BLaER1 (cell line): ENCODE measurements around the gene MMP28.
A peak's percentile ranks its signal among the peaks of the same experiment; 100 is the strongest.

Source experiments
- H3K27ac ChIP-seq: shearing (Covaris generic); formaldehyde crosslinking; 2 replicates; pipeline ENCODE4 v1.8.1; 2022
- H3K27me3 ChIP-seq: shearing (Covaris generic); formaldehyde crosslinking; 2 replicates; pipeline ENCODE4 v1.8.1; 2022
- H3K36me3 ChIP-seq: shearing (Covaris generic); formaldehyde crosslinking; 2 replicates; pipeline ENCODE4 v1.8.1; 2022
- H3K4me1 ChIP-seq: shearing (Covaris generic); formaldehyde crosslinking; 2 replicates; pipeline ENCODE4 v1.8.1; 2022
- H3K4me2 ChIP-seq: shearing (Covaris generic); formaldehyde crosslinking; 2 replicates; pipeline ENCODE4 v1.8.1; 2022
- H3K4me3 ChIP-seq: shearing (Covaris generic); formaldehyde crosslinking; 2 replicates; pipeline ENCODE4 v1.8.1; 2022
- H3K9ac ChIP-seq: shearing (Covaris generic); formaldehyde crosslinking; 2 replicates; pipeline ENCODE4 v1.8.1; 2022
- H3K9me3 ChIP-seq: shearing (Covaris generic); formaldehyde crosslinking; 2 replicates; pipeline ENCODE4 v1.8.1; 2022
- H4K20me1 ChIP-seq: shearing (Covaris generic); formaldehyde crosslinking; 2 replicates; pipeline ENCODE4 v1.8.1; 2022
- Cebpa-rat ChIP-seq: shearing (Covaris generic); IDR thresholded peaks from 2 replicates; pipeline ENCODE4 v1.8.1; 2022

Gene MMP28

DNA sequence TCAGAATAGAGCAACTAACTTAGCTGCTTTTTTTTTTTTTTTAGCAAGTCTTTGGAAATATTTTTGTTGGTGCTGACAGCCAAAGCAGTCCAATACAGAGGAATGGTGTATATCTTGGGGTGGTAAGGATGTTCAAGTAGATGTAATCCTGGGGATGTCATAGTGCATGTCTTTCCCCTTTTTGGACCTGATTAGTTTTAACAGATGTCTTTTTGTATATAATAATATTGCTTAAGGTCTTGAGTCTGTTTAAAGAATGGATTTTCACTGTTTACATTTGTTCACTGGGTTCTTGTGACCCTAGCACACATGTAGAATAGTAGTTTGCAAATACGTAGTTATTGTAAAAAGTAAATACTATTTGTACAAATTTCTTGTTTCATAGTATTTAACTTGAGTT, 21.8 kb upstream of the MMP28 start:
- H3K4me2 ChIP-seq = no peak overlapping the region
- no peaks in the 10 kb centered on the region for H3K27me3 ChIP-seq
- no peaks in the 10 kb centered on the region for H3K9me3 ChIP-seq
- no peak overlapping the region for H3K27ac ChIP-seq
- TF ChIP-seq Cebpa-rat = no peak
- peaks cover 77% of the 10 kb centered on the region for H3K36me3 ChIP-seq
- H3K4me3 ChIP-seq = no peak overlapping the region
- H4K20me1 ChIP-seq = peaks cover 100% of the 10 kb centered on the region
- peaks cover 14% of the 10 kb centered on the region for H3K4me1 ChIP-seq
- no peak overlapping the region for H3K9ac ChIP-seq

DNA sequence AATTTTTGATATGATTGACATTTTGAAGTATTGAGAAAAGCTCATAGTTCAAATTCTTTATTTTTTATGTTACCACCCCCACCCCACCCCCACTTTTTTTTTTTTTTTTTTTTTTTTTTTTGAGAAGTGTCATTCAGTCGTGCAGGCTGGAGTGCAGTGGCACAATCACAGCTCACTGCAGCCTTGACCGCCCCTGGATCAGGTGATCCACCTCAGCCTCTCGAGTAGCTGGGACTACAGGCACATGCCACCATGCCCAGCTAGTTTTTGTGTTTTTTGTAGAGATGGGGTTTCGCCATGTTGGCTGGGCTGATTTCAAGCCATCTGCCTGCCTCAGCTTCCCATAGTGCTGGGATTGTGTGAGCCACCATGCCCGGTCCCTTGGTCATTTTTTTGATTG, 21.3 kb upstream of the MMP28 start:
- Histone ChIP-seq H3K36me3 (peaks cover 77% of the 10 kb centered on the region), H3K27ac (no peak overlapping the region), H3K9ac (no peak overlapping the region), H3K4me1 (peaks cover 19% of the 10 kb centered on the region), H4K20me1 (peaks cover 100% of the 10 kb centered on the region), H3K9me3 (no peaks in the 10 kb centered on the region), H3K27me3 (no peaks in the 10 kb centered on the region), H3K4me2 (no peak overlapping the region), H3K4me3 (no peak overlapping the region)
- TF ChIP-seq Cebpa-rat = no peak

DNA sequence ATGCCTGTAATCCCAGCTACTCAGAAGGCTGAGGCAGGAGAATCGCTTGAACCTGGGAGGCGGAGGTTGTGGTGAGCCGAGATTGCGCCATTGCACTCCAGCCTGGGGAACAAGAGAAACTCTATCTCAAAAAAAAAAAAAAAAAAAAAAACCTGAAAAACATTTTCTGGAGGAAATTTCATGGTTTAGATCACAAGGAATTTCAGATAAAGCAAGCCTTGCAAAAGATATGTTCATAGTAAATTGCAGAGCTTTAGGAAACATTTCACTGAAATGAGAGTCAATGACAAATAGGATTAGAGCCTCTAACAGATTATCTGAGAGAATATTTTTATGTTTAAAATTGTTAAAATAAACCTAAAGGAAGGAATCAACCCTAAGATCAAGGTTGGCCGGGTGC, 17.0 kb upstream of the MMP28 start:
- Histone ChIP-seq H4K20me1 (peaks cover 80% of the 10 kb centered on the region), H3K4me3 (no peak overlapping the region), H3K9ac (no peak overlapping the region), H3K36me3 (peaks cover 43% of the 10 kb centered on the region), H3K4me1 (peaks cover 44% of the 10 kb centered on the region), H3K27ac (no peak overlapping the region), H3K4me2 (peak overlapping the region; percentile 91; the same call in 1 of the 2 replicates), H3K27me3 (no peaks in the 10 kb centered on the region), H3K9me3 (no peaks in the 10 kb centered on the region)
- TF ChIP-seq Cebpa-rat = no peak

DNA sequence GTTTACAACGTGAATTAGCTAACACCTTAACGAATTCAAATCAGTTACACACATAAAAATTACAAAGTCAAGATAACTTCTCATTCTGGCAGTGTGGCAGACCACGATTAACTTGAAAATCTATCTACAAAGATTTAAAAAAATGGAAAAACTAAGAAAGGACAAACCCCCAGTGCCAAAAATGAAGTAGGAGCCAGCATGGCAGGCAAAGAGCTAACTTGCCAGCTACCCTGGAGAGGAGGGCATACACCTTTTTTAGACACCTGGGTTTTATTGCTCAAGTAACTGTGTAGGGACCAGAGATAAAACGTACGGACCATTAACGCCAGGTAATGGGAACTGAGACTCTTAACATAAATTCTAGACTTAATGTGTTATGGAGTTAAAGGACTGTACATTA, 16.3 kb upstream of the MMP28 start:
- no peak overlapping the region for H3K27ac ChIP-seq
- peaks cover 73% of the 10 kb centered on the region for H4K20me1 ChIP-seq
- no peaks in the 10 kb centered on the region for H3K9me3 ChIP-seq
- peaks cover 36% of the 10 kb centered on the region for H3K36me3 ChIP-seq
- peak overlapping the region; percentile 91 for H3K4me2 ChIP-seq
- TF ChIP-seq Cebpa-rat = no peak
- no peaks in the 10 kb centered on the region for H3K27me3 ChIP-seq
- H3K4me1 ChIP-seq = peaks cover 43% of the 10 kb centered on the region
- no peak overlapping the region for H3K9ac ChIP-seq
- no peak overlapping the region for H3K4me3 ChIP-seq

DNA sequence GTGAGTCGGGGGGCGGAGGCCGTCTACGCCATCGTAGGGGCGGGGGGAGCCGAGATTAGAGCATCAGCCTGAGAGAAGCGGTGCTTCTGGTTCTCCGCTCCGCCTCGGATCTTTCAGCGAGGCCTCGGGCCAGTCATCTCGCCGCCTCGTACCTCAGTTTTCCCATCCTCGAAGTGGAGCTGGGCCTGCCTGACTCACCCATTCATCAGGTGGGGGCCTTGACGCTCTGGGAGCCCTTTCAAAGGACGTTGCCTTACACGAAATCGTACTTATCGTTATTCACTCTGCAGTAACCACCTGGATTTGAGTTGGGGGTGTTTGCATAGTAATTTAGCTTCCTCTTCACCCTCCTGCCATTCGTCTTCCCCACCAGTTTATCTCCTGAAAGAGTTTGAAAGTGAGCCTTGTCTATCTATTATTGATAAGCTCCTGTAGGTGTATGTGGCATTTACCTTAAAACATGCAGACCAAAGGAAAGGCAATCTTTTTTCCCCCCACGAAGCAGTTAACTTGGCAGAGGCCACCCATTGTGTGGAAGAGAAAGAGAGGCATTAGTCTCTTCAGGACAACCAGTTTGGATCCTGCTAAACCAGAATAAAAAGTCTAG, 14.5 kb upstream of the MMP28 start:
- Histone ChIP-seq H3K4me1 (peaks cover 46% of the 10 kb centered on the region), H3K9ac (peak overlapping the region; percentile 95), H3K27ac (peak overlapping the region; percentile 98), H3K4me2 (peak overlapping the region; percentile 91), H3K27me3 (no peaks in the 10 kb centered on the region), H3K4me3 (peak overlapping the region; percentile 82), H3K36me3 (peaks cover 20% of the 10 kb centered on the region; the same call in 1 of the 2 replicates), H4K20me1 (peaks cover 55% of the 10 kb centered on the region), H3K9me3 (no peaks in the 10 kb centered on the region)
- no peak for TF ChIP-seq Cebpa-rat

DNA sequence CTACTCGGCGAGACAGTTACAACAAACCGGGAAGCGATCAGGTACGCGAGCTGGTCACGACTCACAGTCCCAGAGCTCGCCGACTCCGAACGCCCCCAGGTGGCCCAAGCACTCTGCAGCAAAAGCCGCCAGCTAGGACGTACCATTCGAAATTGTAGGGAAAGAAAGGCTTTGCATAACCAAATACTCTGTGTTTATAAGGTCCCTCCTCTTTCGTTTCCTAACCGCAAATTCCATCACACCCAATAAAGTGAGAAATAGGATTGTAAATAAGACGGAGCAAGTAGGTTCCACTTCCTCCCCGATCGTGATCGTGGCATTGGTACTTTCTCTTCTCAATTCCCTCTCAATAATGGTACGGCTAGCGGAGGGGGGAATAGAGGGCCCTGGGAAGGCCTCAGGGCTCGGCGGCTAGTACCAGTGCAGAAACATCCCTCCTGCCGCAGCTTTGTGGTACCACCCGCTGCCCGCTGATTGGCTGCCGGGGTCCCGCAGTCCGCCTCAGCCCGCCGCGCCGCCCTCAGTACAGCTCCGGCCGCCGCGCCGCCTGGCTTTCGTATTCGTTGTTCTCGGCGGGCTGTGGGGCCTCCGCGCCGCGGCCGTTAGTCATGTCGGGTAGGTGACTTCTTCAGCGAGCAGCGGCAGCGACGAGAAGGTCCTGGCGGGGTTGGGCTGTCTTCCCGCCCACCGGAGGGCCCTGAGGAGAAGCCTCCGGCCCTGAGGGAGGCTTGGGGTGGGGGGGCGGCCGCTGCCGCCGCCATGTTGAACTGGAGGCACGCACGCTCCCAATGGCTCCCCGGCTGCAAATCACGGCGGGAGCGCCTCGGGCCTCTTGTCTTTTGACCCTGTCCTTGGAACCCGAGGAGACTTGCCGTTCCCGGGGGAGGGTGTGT, 13.8 kb upstream of the MMP28 start, which contains the start of gene TAF15:
Gene TAF15, plus strand, starts transcription at position 523 of the 893 bp plus-strand sequence. Its CDS starts 86 bp downstream, at position 609.
- peak within 1 kb of the TSS; percentile 82 for H3K4me3 ChIP-seq
- TF ChIP-seq Cebpa-rat = no peak
- H3K9me3 ChIP-seq = no peaks in the 10 kb centered on the region
- no peaks in the 10 kb centered on the region for H3K27me3 ChIP-seq
- H3K4me2 ChIP-seq = peak within 1 kb of the TSS; percentile 99
- peaks cover 16% of the 10 kb centered on the region; the same call in 1 of the 2 replicates for H3K36me3 ChIP-seq
- H3K27ac ChIP-seq = peak within 1 kb of the TSS; percentile 98
- peaks cover 47% of the 10 kb centered on the region for H4K20me1 ChIP-seq
- H3K9ac ChIP-seq = peak within 1 kb of the TSS; percentile 95
- H3K4me1 ChIP-seq = peaks cover 54% of the 10 kb centered on the region

DNA sequence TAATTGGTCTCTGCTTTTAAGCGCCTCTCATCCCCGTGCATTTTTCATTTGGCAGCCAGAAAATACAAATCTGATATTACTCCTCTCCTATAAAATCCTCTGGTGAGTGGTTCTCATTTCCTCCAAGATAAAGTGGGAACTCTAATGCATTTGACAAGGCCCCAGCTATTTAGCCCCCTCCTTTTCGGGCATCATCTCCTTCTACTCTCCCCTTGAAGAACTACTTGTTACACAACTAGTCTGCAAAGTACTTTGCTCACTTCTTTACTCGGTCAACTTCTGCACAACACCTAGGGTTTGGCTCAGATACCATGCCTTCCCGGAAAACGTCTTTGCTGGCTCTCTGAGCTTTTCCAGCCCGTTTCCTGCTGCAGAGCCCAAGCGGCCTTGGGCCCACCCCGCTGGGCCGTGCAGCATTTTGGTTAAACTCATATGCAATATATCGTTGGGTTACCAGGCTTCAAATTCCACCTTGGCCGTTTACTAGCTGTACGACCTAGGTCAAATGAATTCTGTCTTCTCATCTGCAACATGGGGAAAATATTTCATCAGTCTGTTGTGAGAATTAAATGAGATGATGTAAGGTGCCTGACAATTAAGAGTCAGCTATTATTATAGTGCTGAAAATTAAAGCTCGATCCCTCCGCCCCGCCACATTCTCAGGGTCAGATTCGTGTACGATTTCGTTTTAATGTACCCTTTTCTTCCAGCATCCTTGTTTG, 13.0 kb upstream of the MMP28 start:
- Histone ChIP-seq H3K36me3 (peaks cover 11% of the 10 kb centered on the region; the same call in 1 of the 2 replicates), H3K9ac (peak overlapping the region; percentile 95), H3K9me3 (no peaks in the 10 kb centered on the region), H3K4me3 (peak overlapping the region; percentile 82), H3K27me3 (no peaks in the 10 kb centered on the region), H4K20me1 (peaks cover 39% of the 10 kb centered on the region), H3K4me1 (peaks cover 55% of the 10 kb centered on the region), H3K27ac (peak overlapping the region; percentile 98), H3K4me2 (peak overlapping the region; percentile 99)
- TF ChIP-seq Cebpa-rat = no peak

DNA sequence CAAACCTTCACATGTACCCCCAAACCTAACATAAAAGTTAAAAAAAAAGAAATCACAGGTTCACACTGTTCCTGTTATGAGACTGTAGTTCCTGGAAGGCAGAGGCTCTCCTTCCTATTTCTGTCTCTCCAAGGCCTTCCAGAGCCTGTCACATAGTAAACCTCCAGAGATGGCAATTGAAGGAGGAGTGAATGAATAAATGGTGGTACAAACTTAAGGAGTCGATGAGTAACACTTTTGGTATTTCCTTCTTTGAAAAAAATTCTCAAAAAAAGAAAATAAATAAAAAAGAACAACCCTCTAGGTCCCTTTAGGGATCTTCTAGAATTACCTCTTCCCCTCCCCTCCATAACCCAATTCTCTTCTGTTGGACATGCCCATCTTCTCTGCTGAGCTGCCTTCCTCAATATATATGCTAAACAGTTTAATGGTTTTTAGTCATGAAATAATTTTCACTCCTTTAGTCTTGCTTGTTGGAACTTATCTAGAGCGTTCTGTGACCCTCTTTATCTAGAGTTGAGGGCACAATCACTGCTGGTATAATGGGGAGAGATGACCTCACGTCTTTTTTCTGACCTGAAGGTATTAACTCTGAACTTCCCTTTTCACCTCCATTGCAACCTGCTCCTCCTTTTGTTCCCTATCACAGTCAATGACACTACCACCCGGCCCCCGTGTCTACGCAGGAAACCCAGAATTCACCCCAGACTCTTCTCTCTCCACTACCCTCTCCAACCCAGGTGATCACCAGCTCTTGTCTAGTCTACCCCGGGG, 12.1 kb upstream of the MMP28 start:
- H3K4me2 ChIP-seq = peak overlapping the region; percentile 99
- H3K36me3 ChIP-seq = peaks cover 7% of the 10 kb centered on the region; the same call in 1 of the 2 replicates
- no peak overlapping the region for H3K4me3 ChIP-seq
- H3K27ac ChIP-seq = peak overlapping the region; percentile 98
- H4K20me1 ChIP-seq = peaks cover 31% of the 10 kb centered on the region
- no peak for TF ChIP-seq Cebpa-rat
- peaks cover 53% of the 10 kb centered on the region for H3K4me1 ChIP-seq
- H3K9me3 ChIP-seq = no peaks in the 10 kb centered on the region
- H3K27me3 ChIP-seq = no peaks in the 10 kb centered on the region
- peak overlapping the region; percentile 95 for H3K9ac ChIP-seq

DNA sequence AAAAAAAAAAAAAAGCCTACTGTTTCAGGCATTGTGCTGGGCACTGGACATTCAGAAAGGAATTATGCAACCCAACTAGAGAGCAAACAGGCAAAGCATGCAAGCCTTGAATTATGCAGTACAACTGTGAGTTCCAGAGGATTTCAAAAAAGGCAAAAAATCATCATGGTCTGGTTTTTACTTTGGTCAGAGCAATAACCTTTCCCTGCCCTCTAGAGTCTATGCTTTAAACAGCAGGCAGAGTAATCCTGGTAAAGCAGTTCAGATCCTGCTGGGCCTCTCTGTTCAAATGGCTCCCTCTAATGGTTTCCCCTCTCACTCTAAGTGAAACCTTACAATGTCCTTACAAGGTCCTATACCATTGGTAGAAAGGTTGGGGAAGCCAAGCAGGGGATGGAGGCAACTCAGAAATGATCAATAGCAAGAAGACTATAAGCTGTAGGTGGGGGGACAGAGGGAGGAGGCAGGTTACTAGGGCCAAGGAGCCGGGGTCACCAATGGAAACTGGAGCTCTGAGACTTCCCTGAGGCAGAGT, 9.3 kb upstream of the MMP28 start:
- H3K4me1 ChIP-seq = peaks cover 59% of the 10 kb centered on the region
- peak overlapping the region; percentile 34; the same call in 1 of the 2 replicates for H3K9ac ChIP-seq
- no peak overlapping the region for H3K4me3 ChIP-seq
- no peaks in the 10 kb centered on the region for H3K27me3 ChIP-seq
- H3K27ac ChIP-seq = peak overlapping the region; percentile 68
- peaks cover 2% of the 10 kb centered on the region for H4K20me1 ChIP-seq
- no peaks in the 10 kb centered on the region for H3K36me3 ChIP-seq
- H3K4me2 ChIP-seq = peak overlapping the region; percentile 40
- no peak for TF ChIP-seq Cebpa-rat
- no peaks in the 10 kb centered on the region for H3K9me3 ChIP-seq
